Suprapubic skin (tissue), 4 donors: Measurements from ENCODE around the gene PRKN. TPM values are rescaled to one million over a fixed set of nuclear protein-coding genes. Genes with fewer than 3 reads are reported as not detected.

Experiments
- DNase-seq, 2 donors: peaks; one replicate each; pipeline ENCODE4 v3.0.0-alpha.2; 2019; ENCODE audit warnings: low spot score in 2 of 2
- H3K27ac ChIP-seq: fragments of 200-600 bp; sonication (generic); one replicate; pipeline ENCODE4 v1.5.1; 2019
- H3K27me3 ChIP-seq: fragments of 200-600 bp; sonication (generic); one replicate; pipeline ENCODE4 v1.5.1; 2019
- H3K36me3 ChIP-seq: fragments of 200-600 bp; sonication (generic); one replicate; pipeline ENCODE4 v1.5.1; 2019
- H3K4me1 ChIP-seq: fragments of 200-600 bp; sonication (generic); one replicate; pipeline ENCODE4 v1.5.1; 2019
- H3K4me3 ChIP-seq: fragments of 200-600 bp; sonication (generic); one replicate; pipeline ENCODE4 v1.5.1; 2019; ENCODE audit warnings: mild to moderate bottlenecking
- H3K9me3 ChIP-seq: fragments of 200-600 bp; sonication (generic); one replicate; pipeline ENCODE4 v1.5.1; 2019
- EP300 ChIP-seq: sonication (generic); formaldehyde crosslinking; IDR thresholded peaks from one replicate; pipeline ENCODE4 v1.6.1; 2017; ENCODE audit warnings: antibody characterized with exemption
- POLR2A ChIP-seq, 2 donors: fragments of 450-650 bp; IDR thresholded peaks; one replicate each; pipeline ENCODE4 v1.6.1; 2017; ENCODE audit warnings: antibody characterized with exemption in 2 of 2, mild to moderate bottlenecking in 2 of 2, moderate library complexity in 2 of 2
- POLR2AphosphoS5 ChIP-seq, 3 donors: sonication (generic); formaldehyde crosslinking; IDR thresholded peaks; one replicate each; pipeline ENCODE4 v1.6.1; 2017; ENCODE audit warnings: antibody characterized with exemption in 3 of 3
- WGBS: methylation state at CpG from one replicate; pipeline ENCODE4 v1.1.5; 2018; 5-methylcytosine and 5-hydroxymethylcytosine counted together
- total RNA-seq, 4 donors: library from RNA; depleted of rRNA; stranded (reverse); fragments of >200 nt; gene quantifications; one replicate each; pipeline ENCODE4 v1.1.0, GENCODE V29; 2016
- TF ChIP-seq, protein P1 (sequence below), 2 donors: fragments of 200-600 bp in 1 of 2; fragments of 450-650 bp in 1 of 2; sonication (generic) in 1 of 2; IDR thresholded peaks; one replicate each; pipeline ENCODE4 v1.5.1; 2016 to 2019; ENCODE audit warnings: antibody characterized with exemption in 2 of 2, mild to moderate bottlenecking in 1 of 2, moderate library complexity in 1 of 2

The PRKN gene
- total RNA-seq, 4 donors from 2014 or later = 7.2 to 22.8 (median 14.4) TPM

DNA sequence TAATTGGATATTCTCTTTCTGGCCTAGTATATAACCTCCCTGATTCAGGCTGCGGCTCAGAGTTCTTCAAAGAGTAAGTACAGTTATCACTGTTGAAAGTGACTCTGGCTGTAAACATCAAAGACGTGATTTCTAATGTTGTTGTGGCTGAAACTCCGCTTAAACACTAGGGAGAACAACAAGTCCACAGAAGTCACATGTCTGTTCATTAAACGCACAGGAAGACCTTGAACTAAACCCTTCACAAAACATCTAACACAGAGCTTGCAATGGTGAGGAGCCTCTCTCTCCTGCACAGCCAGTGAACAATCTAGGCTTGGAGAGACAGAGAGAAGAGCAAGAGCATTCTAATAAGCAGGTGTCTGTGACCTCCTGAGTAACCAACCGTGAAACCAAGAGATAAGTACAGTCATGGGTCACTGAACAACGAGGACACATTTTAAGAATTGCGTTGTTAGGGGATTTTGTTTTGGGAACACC is 249.3 kb downstream of the PRKN start:
- Histone ChIP-seq H3K9me3 (no peaks in the 10 kb centered on the region), H3K4me1 (no peaks in the 10 kb centered on the region), H3K27ac (no peak overlapping the region), H3K27me3 (no peaks in the 10 kb centered on the region), H3K36me3 (no peaks in the 10 kb centered on the region), H3K4me3 (no peak overlapping the region)
- WGBS = 95% methylated on average over 7 of the region's 7 CpGs
- TF ChIP-seq, protein P1, sequence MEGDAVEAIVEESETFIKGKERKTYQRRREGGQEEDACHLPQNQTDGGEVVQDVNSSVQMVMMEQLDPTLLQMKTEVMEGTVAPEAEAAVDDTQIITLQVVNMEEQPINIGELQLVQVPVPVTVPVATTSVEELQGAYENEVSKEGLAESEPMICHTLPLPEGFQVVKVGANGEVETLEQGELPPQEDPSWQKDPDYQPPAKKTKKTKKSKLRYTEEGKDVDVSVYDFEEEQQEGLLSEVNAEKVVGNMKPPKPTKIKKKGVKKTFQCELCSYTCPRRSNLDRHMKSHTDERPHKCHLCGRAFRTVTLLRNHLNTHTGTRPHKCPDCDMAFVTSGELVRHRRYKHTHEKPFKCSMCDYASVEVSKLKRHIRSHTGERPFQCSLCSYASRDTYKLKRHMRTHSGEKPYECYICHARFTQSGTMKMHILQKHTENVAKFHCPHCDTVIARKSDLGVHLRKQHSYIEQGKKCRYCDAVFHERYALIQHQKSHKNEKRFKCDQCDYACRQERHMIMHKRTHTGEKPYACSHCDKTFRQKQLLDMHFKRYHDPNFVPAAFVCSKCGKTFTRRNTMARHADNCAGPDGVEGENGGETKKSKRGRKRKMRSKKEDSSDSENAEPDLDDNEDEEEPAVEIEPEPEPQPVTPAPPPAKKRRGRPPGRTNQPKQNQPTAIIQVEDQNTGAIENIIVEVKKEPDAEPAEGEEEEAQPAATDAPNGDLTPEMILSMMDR (IDR thresholded peaks at IDR 0.05) = no peak
- TF ChIP-seq EP300 = no peak
- TF ChIP-seq POLR2AphosphoS5 (IDR thresholded peaks at IDR 0.05) = no peak
- TF ChIP-seq POLR2A (IDR thresholded peaks at IDR 0.05) = no peak
- DNase-seq = no peak

DNA sequence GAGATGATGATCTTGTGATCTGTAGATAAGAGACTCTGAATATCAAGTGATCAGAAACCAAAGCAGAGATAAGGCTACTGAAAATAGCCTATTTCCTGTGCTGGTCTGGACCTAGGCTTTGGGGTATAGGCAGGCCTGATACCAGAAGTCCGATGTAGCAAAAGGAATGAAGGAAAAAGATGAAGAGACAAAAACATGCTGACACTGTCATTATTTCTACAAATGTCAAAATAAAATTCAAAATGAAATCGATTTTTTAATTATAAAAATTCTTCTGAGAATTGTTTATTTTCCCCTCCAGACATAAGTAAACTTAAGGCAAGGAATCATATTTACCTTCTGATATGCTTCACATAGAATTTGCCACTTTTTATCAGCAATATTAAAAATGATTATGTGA is 252.8 kb downstream of the PRKN start:
- no peaks in the 10 kb centered on the region for H3K36me3 ChIP-seq
- no peak overlapping the region for H3K4me3 ChIP-seq
- H3K4me1 ChIP-seq = no peaks in the 10 kb centered on the region
- H3K9me3 ChIP-seq = no peaks in the 10 kb centered on the region
- TF ChIP-seq POLR2A (IDR thresholded peaks at IDR 0.05) (no peak), POLR2AphosphoS5 (IDR thresholded peaks at IDR 0.05) (no peak), EP300 (no peak)
- TF ChIP-seq, protein P1 (IDR thresholded peaks at IDR 0.05) = no peak
- no peak overlapping the region for H3K27ac ChIP-seq
- 49% methylated on average over 2 of the region's 2 CpGs for WGBS
- H3K27me3 ChIP-seq = no peaks in the 10 kb centered on the region
- no peak for DNase-seq

DNA sequence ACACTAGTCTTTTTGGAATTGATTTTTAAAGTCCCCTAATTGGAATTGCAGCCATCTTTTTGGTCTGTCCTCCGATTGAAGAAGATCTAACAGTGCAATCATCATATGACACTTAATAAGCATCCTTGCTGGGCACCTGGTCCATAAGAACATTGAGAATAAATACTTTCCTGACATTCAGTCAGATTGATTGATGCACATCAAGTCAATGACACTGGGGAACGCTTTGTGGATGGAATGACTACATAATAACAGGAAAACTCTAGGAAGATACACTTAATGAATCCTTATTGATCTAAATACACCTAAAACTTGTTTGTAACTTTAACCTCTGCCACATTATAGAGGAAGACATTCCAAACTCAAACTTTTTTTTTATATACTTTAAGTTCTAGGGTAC is 255.7 kb downstream of the PRKN start:
- Histone ChIP-seq H3K4me3 (no peak overlapping the region), H3K27me3 (no peaks in the 10 kb centered on the region), H3K4me1 (peaks cover 10% of the 10 kb centered on the region), H3K27ac (no peak overlapping the region), H3K9me3 (no peaks in the 10 kb centered on the region), H3K36me3 (no peaks in the 10 kb centered on the region)
- no peak for DNase-seq
- 92% methylated on average over 2 of the region's 2 CpGs for WGBS
- TF ChIP-seq POLR2A (IDR thresholded peaks at IDR 0.05) = no peak
- TF ChIP-seq, protein P1 (IDR thresholded peaks at IDR 0.05) = no peak
- no peak for TF ChIP-seq POLR2AphosphoS5 (IDR thresholded peaks at IDR 0.05)
- TF ChIP-seq EP300 = no peak

DNA sequence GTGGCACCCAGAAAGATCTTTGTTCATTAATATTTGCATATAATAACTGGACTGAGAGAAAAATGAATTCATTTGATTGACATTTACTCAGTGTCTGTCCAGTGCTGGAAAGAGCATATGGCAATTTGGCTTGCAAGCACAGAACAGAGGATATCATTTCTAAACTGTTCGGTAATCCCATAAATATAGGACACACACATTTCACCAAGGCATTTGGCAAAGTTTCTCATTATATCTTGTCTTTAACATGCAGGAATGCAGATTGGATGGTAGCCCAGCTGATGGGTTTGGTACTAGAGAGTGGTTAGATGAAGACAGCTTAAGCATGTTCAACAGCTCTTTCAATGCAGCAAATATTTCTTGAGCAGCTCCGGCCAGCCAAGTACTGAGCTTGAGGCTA is 259.2 kb downstream of the PRKN start:
- Histone ChIP-seq H3K9me3 (no peaks in the 10 kb centered on the region), H3K4me3 (no peak overlapping the region), H3K27me3 (no peaks in the 10 kb centered on the region), H3K36me3 (no peaks in the 10 kb centered on the region), H3K4me1 (peaks cover 10% of the 10 kb centered on the region), H3K27ac (no peak overlapping the region)
- DNase-seq = no peak
- no peak for TF ChIP-seq POLR2A (IDR thresholded peaks at IDR 0.05)
- TF ChIP-seq POLR2AphosphoS5 (IDR thresholded peaks at IDR 0.05) = no peak
- TF ChIP-seq, protein P1 (IDR thresholded peaks at IDR 0.05) = no peak
- TF ChIP-seq EP300 = no peak
- WGBS = 24% methylated on average over 2 of the region's 2 CpGs

DNA sequence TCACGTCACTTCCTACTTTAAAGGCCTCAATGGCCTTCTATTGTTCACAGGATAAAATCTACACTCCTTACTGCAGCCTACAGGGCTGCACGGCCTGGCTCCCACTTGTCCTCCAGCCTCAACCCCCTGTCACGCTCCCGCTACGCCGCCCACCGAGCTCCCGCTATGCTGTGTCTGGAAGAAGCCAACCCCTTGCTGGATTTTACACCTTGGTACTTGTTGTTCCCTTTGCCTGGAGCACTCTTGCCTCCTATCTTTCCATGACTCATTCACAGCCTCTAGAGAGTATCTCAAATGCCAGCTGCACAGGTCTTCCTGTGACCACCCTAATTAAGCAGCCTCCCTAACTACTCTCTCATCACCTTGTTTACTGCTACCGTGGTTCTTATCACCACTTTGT is 259.9 kb downstream of the PRKN start:
- Histone ChIP-seq H3K27me3 (no peaks in the 10 kb centered on the region), H3K36me3 (no peaks in the 10 kb centered on the region), H3K27ac (no peak overlapping the region), H3K4me3 (no peak overlapping the region), H3K4me1 (peaks cover 10% of the 10 kb centered on the region), H3K9me3 (no peaks in the 10 kb centered on the region)
- 62% methylated on average over 9 of the region's 9 CpGs for WGBS
- TF ChIP-seq EP300 (no peak), POLR2A (IDR thresholded peaks at IDR 0.05) (no peak), POLR2AphosphoS5 (IDR thresholded peaks at IDR 0.05) (no peak)
- TF ChIP-seq, protein P1 (IDR thresholded peaks at IDR 0.05) = no peak
- no peak for DNase-seq
